CD4-positive, alpha-beta T cell (primary cell): ENCODE measurements around the gene MDM2. TPM values are rescaled to one million over a fixed set of nuclear protein-coding genes. Genes with fewer than 3 reads are reported as not detected.
A peak's percentile ranks its signal among the peaks of the same experiment; 100 is the strongest.

ENCODE experiments used
- ATAC-seq: fragments of 200-7000 bp; cut with Tn5 transposase; one replicate; pipeline ENCODE4 v1.10.0; 2022; ENCODE audit warnings: mild to moderate bottlenecking; ENCODE audit not compliant: poor library complexity
- CTCF ChIA-PET: fragments of 350-600 bp; sonication (Branson Sonifier 250); formaldehyde crosslinking; loops from one replicate; lab custom pipeline; 2021; ENCODE audit warnings: antibody characterized with exemption, inconsistent platforms; lab: Charles Lee
- POLR2A ChIA-PET: fragments of 350-600 bp; sonication (Branson Sonifier 250); formaldehyde crosslinking; loops from one replicate; lab custom pipeline; 2021; ENCODE audit warnings: antibody characterized with exemption, inconsistent platforms; lab: Charles Lee
- DNase-seq, 14 experiments: peaks; one replicate each; pipeline ENCODE4 v3.0.0-alpha.2; 2013 to 2020; ENCODE audit warnings: mixed read lengths in 2 of 14
- H3K27ac ChIP-seq, 2 donors: one replicate each; pipeline versions ENCODE4 v1.5.1 to v1.7.0; 2013; ENCODE audit warnings: low read length in 2 of 2, low read depth in 1 of 2, mild to moderate bottlenecking in 1 of 2
- H3K27me3 ChIP-seq, 2 experiments: 1 replicate in 1 of 2; 2 replicates in 1 of 2; pipeline versions ENCODE4 v1.6.1 to v1.7.0; 2013; ENCODE audit warnings: low read length in 2 of 2, control low read depth in 1 of 2, mild to moderate bottlenecking in 1 of 2, moderate library complexity in 1 of 2; ENCODE audit not compliant: insufficient read depth in 2 of 2, control insufficient read depth in 1 of 2
- H3K36me3 ChIP-seq: one replicate; pipeline ENCODE4 v1.6.1; 2013; ENCODE audit warnings: low read length, control low read depth; ENCODE audit not compliant: insufficient read depth
- H3K4me1 ChIP-seq: one replicate; pipeline ENCODE4 v1.6.1; 2013; ENCODE audit warnings: low read length, control low read depth; ENCODE audit not compliant: insufficient read depth
- H3K4me3 ChIP-seq: one replicate; pipeline ENCODE4 v1.5.1; 2013; ENCODE audit warnings: mild to moderate bottlenecking, low read length, moderate library complexity
- H3K9me3 ChIP-seq, 2 experiments: 1 replicate in 1 of 2; 2 replicates in 1 of 2; pipeline versions ENCODE4 v1.6.1 to v1.7.0; 2013; ENCODE audit warnings: low read length in 2 of 2, mild to moderate bottlenecking in 2 of 2, control low read depth in 1 of 2, moderate library complexity in 1 of 2; ENCODE audit not compliant: control insufficient read depth in 1 of 2, insufficient read depth in 1 of 2
- H3K27ac Mint-ChIP-seq: one replicate; pipeline ENCODE4 v1.8.0; 2020; ENCODE audit warnings: mixed read lengths
- H3K27me3 Mint-ChIP-seq: one replicate; pipeline ENCODE4 v1.8.0; 2021; ENCODE audit warnings: mixed read lengths
- H3K36me3 Mint-ChIP-seq: one replicate; pipeline ENCODE4 v1.8.0; 2021; ENCODE audit warnings: low read depth, mixed read lengths
- H3K4me1 Mint-ChIP-seq: one replicate; pipeline ENCODE4 v1.8.0; 2021; ENCODE audit warnings: low read depth, mixed read lengths
- H3K4me3 Mint-ChIP-seq: one replicate; pipeline ENCODE4 v1.8.0; 2020; ENCODE audit warnings: mild to moderate bottlenecking, mixed read lengths
- H3K9me3 Mint-ChIP-seq: one replicate; pipeline ENCODE4 v1.8.0; 2020; ENCODE audit warnings: mixed read lengths
- CTCF ChIP-seq: fragments of 200-600 bp; IDR thresholded peaks from one replicate; pipeline ENCODE4 v1.8.0; 2022; ENCODE audit warnings: antibody characterized with exemption, mild to moderate bottlenecking
- intact Hi-C, 2 experiments: fragments of 100-400 bp; cut with DNase I in 1 of 2; cut with micrococcal nuclease in 1 of 2; formaldehyde crosslinking; loops; one replicate each; pipeline versions ENCODE4 v1.15.1 to v1.9.0; 2023 to 2025; cut with DNase I, micrococcal nuclease
- polyA plus RNA-seq, 2 donors: library from polyadenylated mRNA; unstranded; fragments of 120-200 nt; gene quantifications; one replicate each; pipeline ENCODE4 v1.2.1, GENCODE V29; 2013
- total RNA-seq, 174 experiments: library from RNA in 2 of 174; stranded (reverse) in 2 of 174; gene quantifications; one replicate each; pipeline ENCODE4 v1.2.3 and lab custom pipeline; 2021 to 2026

MDM2 gene
- 10 to 100 TPM; 90.8 TPM for total RNA-seq
- polyA plus RNA-seq (2013, experiment 1 of 2), result 20.4 TPM
- 37.7 TPM for polyA plus RNA-seq (2013, experiment 2 of 2)
- total RNA-seq (lab: John Stamatoyannopoulos, UW), result 76.4 to 245 (median 142) reads per million in 172 experiments

DNA sequence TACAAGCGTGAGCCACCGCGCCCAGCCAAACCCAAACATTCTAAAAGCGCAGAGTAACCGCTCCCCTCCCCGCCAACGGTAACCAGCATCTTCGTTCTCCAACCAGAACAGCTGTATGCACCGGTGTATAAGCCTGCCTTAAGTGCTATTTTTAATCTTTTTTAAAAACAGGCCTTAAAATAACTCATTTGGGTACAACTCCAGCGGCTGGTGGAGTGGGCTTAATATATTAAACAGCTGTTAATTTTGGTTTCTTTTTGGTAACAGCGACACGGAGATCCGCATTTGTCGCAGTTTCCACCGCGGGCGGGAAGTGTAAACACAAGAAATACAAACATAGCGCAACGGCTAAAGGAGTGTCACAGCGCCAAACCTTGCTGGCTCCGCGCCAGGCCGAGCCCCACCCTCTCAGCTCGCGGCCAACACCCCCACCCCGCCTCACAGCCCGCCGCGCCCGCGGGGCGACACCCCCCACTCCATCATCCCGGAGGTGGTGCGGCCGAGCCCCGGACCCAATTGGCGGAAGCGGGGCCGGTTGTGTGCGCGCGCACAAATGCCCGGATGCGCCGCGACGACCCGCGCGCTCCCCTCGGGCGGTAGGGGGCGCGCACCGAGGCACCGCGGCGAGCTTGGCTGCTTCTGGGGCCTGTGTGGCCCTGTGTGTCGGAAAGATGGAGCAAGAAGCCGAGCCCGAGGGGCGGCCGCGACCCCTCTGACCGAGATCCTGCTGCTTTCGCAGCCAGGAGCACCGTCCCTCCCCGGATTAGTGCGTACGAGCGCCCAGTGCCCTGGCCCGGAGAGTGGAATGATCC is at the start of gene MDM2:
Gene MDM2 (plus strand): TSS at position 602 of the 812 bp plus-strand sequence. CDS start 301 bp downstream, outside the sequence.
- H3K27ac Mint-ChIP-seq, result peak within 1 kb of the TSS; percentile 100
- peak; percentile 91 for ATAC-seq
- peak within 1 kb of the TSS; percentile 95 for H3K4me3 ChIP-seq
- intact Hi-C loops, result loop anchor here (2.0 to 10.0 kb wide), 7 partner anchors 21 to 475 kb away; partner anchors contain the start of genes MDM1 (in 1 of the 2), RAP1B (in 1 of the 2) and SLC35E3 (in 1 of the 2)
- H3K27ac ChIP-seq, result peak within 1 kb of the TSS; percentile 92
- H3K9me3 ChIP-seq, result no peaks in the 10 kb centered on the region
- CTCF ChIA-PET, result interaction anchor here (0.6 to 3.0 kb wide), 15 partner anchors 10 to 1430 kb away, joined by 3 to 23 read pairs (median 4); partner anchors contain the start of genes RAP1B and SLC35E3
- no peaks in the 10 kb centered on the region for H3K9me3 Mint-ChIP-seq
- H3K4me3 Mint-ChIP-seq, result peak within 1 kb of the TSS; percentile 94
- peaks cover 17% of the 10 kb centered on the region for H3K4me1 ChIP-seq
- peak; percentile 68 for TF ChIP-seq CTCF
- H3K36me3 ChIP-seq, result peaks cover 13% of the 10 kb centered on the region
- peaks cover 44% of the 10 kb centered on the region for H3K36me3 Mint-ChIP-seq
- POLR2A ChIA-PET, result interaction anchor here (0.6 to 3.2 kb wide), 38 partner anchors 9 to 1538 kb away, joined by 3 to 74 read pairs (median 7); partner anchors contain the start of genes CAND1, CPM, MDM1 and NUP107
- H3K4me1 Mint-ChIP-seq, result peaks cover 34% of the 10 kb centered on the region
- no peaks in the 10 kb centered on the region for H3K27me3 Mint-ChIP-seq
- peak; percentile 92 to 99 (median 96) for DNase-seq
- no peaks in the 10 kb centered on the region for H3K27me3 ChIP-seq

- Mint-ChIP-seq H3K4me3 (no peak overlapping the region), H3K9me3 (no peaks in the 10 kb centered on the region), H3K36me3 (peaks cover 83% of the 10 kb centered on the region), H3K27me3 (no peaks in the 10 kb centered on the region), H3K27ac (no peak overlapping the region), H3K4me1 (no peaks in the 10 kb centered on the region)
- Histone ChIP-seq H3K27me3 (no peaks in the 10 kb centered on the region), H3K27ac (no peak overlapping the region), H3K4me3 (no peak overlapping the region), H3K36me3 (peaks cover 34% of the 10 kb centered on the region), H3K4me1 (no peaks in the 10 kb centered on the region), H3K9me3 (no peaks in the 10 kb centered on the region)
- ChIA-PET POLR2A (no interaction called here), CTCF (no interaction called here)
- intact Hi-C loops, result no loop called here
- ATAC-seq (no peak), DNase-seq (no peak)
- TF ChIP-seq CTCF, result no peak
These were observed 48.1 kb upstream of the MDM2 start for GRCh38 chr12:68759852-68760251.

- Mint-ChIP-seq H3K27ac (no peak overlapping the region), H3K36me3 (peaks cover 73% of the 10 kb centered on the region), H3K4me1 (no peaks in the 10 kb centered on the region), H3K4me3 (no peak overlapping the region), H3K27me3 (no peaks in the 10 kb centered on the region), H3K9me3 (no peaks in the 10 kb centered on the region)
- no peak for ATAC-seq
- TF ChIP-seq CTCF, result no peak
- no peak overlapping the region for H3K27ac ChIP-seq
- DNase-seq, result no peak
- CTCF ChIA-PET, result no interaction called here
- no peak overlapping the region for H3K4me3 ChIP-seq
- H3K4me1 ChIP-seq, result no peaks in the 10 kb centered on the region
- peaks cover 26% of the 10 kb centered on the region for H3K36me3 ChIP-seq
- POLR2A ChIA-PET, result no interaction called here
- no peaks in the 10 kb centered on the region for H3K9me3 ChIP-seq
- intact Hi-C loops, result no loop called here
- no peaks in the 10 kb centered on the region for H3K27me3 ChIP-seq
These were observed 47.1 kb upstream of the MDM2 start for GRCh38 chr12:68760806-68761441.
